Measurements from ENCODE around the gene IMPG2.

- TF ChIP-seq, protein P1, sequence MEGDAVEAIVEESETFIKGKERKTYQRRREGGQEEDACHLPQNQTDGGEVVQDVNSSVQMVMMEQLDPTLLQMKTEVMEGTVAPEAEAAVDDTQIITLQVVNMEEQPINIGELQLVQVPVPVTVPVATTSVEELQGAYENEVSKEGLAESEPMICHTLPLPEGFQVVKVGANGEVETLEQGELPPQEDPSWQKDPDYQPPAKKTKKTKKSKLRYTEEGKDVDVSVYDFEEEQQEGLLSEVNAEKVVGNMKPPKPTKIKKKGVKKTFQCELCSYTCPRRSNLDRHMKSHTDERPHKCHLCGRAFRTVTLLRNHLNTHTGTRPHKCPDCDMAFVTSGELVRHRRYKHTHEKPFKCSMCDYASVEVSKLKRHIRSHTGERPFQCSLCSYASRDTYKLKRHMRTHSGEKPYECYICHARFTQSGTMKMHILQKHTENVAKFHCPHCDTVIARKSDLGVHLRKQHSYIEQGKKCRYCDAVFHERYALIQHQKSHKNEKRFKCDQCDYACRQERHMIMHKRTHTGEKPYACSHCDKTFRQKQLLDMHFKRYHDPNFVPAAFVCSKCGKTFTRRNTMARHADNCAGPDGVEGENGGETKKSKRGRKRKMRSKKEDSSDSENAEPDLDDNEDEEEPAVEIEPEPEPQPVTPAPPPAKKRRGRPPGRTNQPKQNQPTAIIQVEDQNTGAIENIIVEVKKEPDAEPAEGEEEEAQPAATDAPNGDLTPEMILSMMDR (IDR thresholded peaks at IDR 0.05): no peak
- no peak for TF ChIP-seq POLR2A (IDR thresholded peaks at IDR 0.05)
Measured at GRCh38 chr3:101223016-101223415, 97.4 kb downstream of the IMPG2 start.

Measured in uterus (tissue), 2 donors.